ENCODE data around the gene RGL2. TPM values are rescaled to one million over a fixed set of nuclear protein-coding genes. Genes with fewer than 3 reads are reported as not detected.
A peak's percentile ranks its signal among the peaks of the same experiment; 100 is the strongest.
"Not testable (repeated sequence)": the region's sequence is repeated elsewhere in the genome, so short reads cannot be mapped to it uniquely, and the experiment has no call there.

The RGL2 gene
- total RNA-seq, 4 donors from 2014 or later = 53.7 to 83.0 (median 60.7) TPM

GRCh38 chr6:33277663-33278391, 20.9 kb downstream of the RGL2 start:
- Histone ChIP-seq H3K27ac (peak overlapping the region; percentile 73 to 96 (median 91)), H3K9me3 (no peaks in the 10 kb centered on the region), H3K36me3 (peaks cover 0 to 78% of the 10 kb centered on the region in 2 donors), H3K27me3 (no peaks in the 10 kb centered on the region), H3K4me3 (peak overlapping the region; percentile 56 to 81), H3K4me1 (peaks cover under 1 to 69% (median 35%) of the 10 kb centered on the region in 3 donors)
- TF ChIP-seq CTCF (IDR thresholded peaks at IDR 0.05) = no peak
- no peak for TF ChIP-seq EP300 (IDR thresholded peaks at IDR 0.05)
- no peak for TF ChIP-seq POLR2A (IDR thresholded peaks at IDR 0.05)
- TF ChIP-seq POLR2AphosphoS5 (IDR thresholded peaks at IDR 0.05) = no peak
- ATAC-seq = no peak
- WGBS, 2 donors (ENCODE audit: low coverage in 1 of 2) = 48% methylated on average over 2 of the region's 39 CpGs; no CpG with 5 or more reads in 1 of the 2 donors

DNA sequence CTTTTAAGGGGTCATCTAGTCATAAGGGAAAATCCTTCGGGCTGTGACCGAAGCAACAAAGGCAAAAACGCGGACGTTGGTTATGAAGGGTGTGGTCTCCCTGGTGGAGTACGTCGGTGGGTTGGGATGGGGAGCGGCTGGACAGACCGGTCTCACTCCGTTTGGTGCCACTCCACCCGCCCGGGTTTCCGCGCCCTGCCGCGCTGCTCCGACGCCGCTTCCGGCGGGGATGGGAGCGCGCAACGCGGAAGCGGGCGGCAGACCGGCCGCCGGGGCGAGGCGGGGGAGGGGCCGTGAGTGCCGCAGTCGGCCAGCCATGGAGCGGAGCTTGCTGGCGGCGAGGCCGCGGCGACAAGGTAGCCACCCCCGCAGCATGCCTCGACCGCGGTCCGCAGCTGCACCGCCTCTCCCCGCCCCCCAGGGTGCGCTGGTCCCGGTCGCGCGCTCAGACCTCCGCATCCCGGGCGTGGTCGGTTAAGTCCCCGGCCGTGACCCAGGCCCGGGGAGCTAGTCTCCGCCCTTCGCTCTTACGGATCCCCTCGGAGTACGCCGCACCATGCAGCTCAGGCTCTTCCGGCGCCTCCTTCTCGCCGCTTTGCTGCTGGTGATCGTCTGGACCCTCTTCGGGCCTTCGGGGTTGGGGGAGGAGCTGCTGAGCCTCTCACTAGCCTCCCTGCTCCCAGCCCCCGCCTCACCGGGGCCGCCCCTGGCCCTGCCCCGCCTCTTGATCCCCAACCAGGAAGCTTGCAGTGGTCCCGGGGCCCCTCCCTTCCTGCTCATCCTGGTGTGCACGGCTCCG, 21.7 kb downstream of the RGL2 start, which contains the start of gene B3GALT4:
Gene B3GALT4, plus strand, starts transcription at position 260 of the 799 bp plus-strand sequence. Its CDS starts 297 bp downstream, at position 557.
- ATAC-seq = peak; percentile 85
- TF ChIP-seq EP300 (IDR thresholded peaks at IDR 0.05) = no peak
- peak in 3 of 4 experiments; percentile 52 to 75 (median 74) for TF ChIP-seq CTCF (IDR thresholded peaks at IDR 0.05)
- TF ChIP-seq POLR2AphosphoS5 (IDR thresholded peaks at IDR 0.05) = peak; percentile 54
- peak; percentile 63 to 72 for TF ChIP-seq POLR2A (IDR thresholded peaks at IDR 0.05)
- no peaks in the 10 kb centered on the region for H3K9me3 ChIP-seq
- peak within 1 kb of the TSS; percentile 73 to 96 (median 91) for H3K27ac ChIP-seq
- H3K27me3 ChIP-seq = no peaks in the 10 kb centered on the region
- WGBS, 2 donors (ENCODE audit: low coverage in 1 of 2) = 0 to 2% methylated on average over 9 to 10 of the region's 80 CpGs
- H3K4me1 ChIP-seq = peaks cover 5 to 76% (median 39%) of the 10 kb centered on the region in 3 donors
- peaks cover 0 to 71% of the 10 kb centered on the region in 2 donors for H3K36me3 ChIP-seq
- peak within 1 kb of the TSS; percentile 56 to 81 for H3K4me3 ChIP-seq

DNA sequence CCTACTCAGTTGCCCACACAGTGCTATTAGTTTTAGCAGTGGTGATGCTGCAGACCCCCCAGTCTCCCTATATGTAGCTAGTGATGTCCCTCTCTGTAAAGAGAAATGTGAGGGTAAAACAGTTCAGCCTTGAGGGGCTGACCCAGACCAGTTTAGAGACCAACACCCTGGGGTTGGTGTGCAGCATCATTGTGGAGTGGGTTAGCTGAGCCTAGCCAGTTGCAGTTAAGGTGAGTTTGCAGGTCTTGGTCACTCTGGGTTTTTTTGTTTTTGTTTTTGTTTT, 22.2 kb downstream of the RGL2 start:
- Histone ChIP-seq H3K36me3 (peaks cover 0 to 65% of the 10 kb centered on the region in 2 donors), H3K27ac (peak overlapping the region; percentile 73 to 96 (median 91)), H3K4me1 (peaks cover 5 to 77% (median 39%) of the 10 kb centered on the region in 3 donors), H3K4me3 (peak overlapping the region; percentile 56 to 81), H3K9me3 (no peaks in the 10 kb centered on the region), H3K27me3 (no peaks in the 10 kb centered on the region)
- TF ChIP-seq POLR2A (IDR thresholded peaks at IDR 0.05) (no peak), EP300 (IDR thresholded peaks at IDR 0.05) (no peak), POLR2AphosphoS5 (IDR thresholded peaks at IDR 0.05) (no peak), CTCF (IDR thresholded peaks at IDR 0.05) (no peak)
- ATAC-seq = no peak

DNA sequence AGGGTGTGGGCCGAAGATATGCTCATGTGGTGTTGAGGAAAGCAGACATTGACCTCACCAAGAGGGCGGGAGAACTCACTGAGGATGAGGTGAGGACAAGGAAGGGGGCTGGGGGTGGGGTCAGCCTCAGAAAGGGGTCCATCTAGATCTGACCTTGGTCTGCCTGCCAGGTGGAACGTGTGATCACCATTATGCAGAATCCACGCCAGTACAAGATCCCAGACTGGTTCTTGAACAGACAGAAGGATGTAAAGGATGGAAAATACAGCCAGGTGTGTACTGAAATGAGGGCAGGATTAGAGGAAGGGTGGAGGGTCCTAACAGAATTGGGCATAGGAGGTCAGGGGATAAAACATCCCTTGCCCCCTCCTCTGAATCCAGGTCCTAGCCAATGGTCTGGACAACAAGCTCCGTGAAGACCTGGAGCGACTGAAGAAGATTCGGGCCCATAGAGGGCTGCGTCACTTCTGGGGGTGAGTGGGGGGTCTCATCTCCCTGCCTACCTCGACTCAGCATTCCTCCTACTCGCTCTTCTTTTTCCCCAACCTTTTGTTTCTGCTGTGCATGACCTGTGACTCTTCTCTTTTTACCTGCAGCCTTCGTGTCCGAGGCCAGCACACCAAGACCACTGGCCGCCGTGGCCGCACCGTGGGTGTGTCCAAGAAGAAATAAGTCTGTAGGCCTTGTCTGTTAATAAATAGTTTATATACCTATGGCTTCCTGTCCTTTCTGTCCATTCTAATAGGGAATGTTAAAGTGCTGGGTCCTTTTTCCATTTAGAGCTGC, 22.8 kb downstream of the RGL2 start:
- Histone ChIP-seq H3K4me1 (peaks cover 5 to 80% (median 39%) of the 10 kb centered on the region in 3 donors), H3K27ac (peak overlapping the region; percentile 73 to 96 (median 91)), H3K4me3 (peak overlapping the region in 1 of 2 donors; percentile 81), H3K36me3 (peaks cover 0 to 60% of the 10 kb centered on the region in 2 donors)
- not testable (repeated sequence) for H3K9me3 ChIP-seq, ATAC-seq, H3K27me3 ChIP-seq
- 68 to 74% methylated on average over 12 to 16 of the region's 16 CpGs for WGBS, 2 donors (ENCODE audit: low coverage in 1 of 2)

Data from gastroesophageal sphincter (tissue), 4 donors.